GM18517 (cell line): Measurements from ENCODE around the gene SEC14L1.
"Not testable (repeated sequence)": the region's sequence is repeated elsewhere in the genome, so short reads cannot be mapped to it uniquely, and the experiment has no call there.

ENCODE experiments used
- ATAC-seq: cut with Tn5 transposase; IDR thresholded peaks from one replicate; pipeline ENCODE4 v1.9.1; 2021; ENCODE audit warnings: mild to moderate bottlenecking, moderate library complexity; ENCODE audit not compliant: unreplicated experiment

The SEC14L1 gene

GRCh38 chr17:77115947-77116346 lies 24.8 kb upstream of the SEC14L1 start:
- no peak for ATAC-seq

- ATAC-seq = no peak
These were observed 24.4 kb upstream of the SEC14L1 start for GRCh38 chr17:77116371-77116860.

GRCh38 chr17:77117415-77117814 lies 23.4 kb upstream of the SEC14L1 start:
- no peak for ATAC-seq

DNA sequence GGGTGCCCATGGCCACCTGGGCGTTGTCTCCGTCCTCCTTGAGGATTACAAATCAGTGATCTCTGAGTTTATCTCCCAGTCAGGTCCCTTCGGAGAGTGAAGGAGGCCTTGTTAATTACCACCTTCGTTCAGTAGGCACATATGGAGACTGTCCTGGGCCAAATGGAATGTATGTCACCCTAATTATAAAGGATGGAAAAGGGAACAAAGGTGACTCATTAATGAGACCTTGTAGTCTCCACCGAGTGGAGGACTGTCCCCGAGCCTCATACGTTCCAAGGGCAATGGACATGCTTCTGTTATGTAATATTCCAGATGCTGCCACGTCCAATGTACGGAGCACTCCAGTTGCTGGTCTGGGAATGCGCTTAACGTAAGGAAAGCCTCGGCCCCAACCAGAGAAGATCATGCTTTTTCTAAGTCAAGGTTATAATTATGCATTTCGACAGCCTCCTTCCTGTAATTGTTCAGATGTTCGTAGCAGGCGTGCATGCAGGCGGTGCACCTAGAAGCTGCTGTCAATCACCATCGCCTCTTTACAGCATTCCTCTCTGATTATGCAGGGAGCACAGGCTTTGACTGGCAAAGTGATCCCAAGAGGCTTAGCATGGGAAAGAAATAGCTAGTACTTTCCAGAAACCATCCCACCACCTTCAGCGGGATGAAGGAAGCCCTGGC lies 22.4 kb upstream of the SEC14L1 start:
- ATAC-seq = no peak

DNA sequence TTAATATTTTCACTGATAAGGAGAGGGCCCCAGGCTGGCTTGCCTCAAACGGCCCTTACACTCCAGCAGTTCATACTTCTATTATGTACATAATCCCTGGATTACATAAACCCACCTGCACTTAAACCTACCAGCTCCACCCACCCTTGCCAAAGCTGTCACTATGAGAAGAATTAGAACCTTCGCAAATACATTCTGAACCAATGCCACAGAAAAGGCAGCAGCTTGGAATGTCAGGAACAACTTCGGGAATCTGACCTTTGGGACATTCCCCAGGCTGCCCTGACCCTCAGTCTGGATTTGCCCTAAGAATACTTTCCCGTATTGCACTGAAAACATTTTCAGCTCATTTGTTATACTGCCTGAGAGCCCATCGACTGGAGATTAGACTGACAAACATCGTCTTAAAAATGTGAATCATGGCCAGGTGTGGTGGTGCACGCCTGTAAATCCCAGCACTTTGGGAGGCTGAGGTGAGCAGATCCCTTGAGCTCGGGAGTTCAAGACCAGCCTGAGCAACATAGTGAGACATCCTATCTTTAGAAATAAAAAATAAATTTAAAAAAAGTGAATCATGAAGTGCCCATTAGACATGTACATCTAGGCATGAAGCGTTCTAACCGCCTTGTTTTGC lies 21.0 kb upstream of the SEC14L1 start:
- no peak for ATAC-seq

GRCh38 chr17:77120868-77121267 lies 19.9 kb upstream of the SEC14L1 start:
- no peak for ATAC-seq

DNA sequence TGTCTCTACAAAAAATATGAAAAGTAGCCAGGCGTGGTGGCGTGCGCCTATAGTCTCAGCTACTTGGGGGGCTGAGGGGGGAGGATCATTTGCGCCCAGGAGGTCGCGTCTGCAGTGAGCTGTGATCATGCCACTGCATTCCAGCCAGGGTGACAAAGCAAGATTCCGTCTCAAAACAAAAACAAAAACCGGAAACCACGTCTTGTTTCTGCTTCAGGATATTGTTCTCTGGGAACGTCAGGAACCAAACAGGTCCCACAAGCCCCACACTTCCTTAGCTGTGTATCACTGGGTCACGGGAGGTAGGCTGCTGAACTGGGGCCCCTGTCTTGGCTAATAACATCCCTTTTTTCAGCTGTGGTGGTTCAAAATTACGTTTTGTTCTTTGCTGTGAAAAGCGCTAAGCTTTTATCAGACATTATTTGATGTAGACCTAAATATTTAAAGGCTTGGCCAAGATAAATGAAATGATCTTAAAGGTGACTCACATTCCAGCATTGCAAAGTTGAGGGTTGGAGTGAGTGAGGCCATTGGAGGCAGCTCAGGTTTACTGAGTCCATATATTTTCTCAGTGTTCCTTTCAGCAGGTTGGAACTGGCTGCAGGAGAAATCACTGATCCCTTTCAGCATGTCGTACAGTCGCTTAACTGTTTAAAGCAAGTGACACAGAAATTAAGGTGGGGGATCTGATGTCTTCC lies 16.4 kb upstream of the SEC14L1 start:
- ATAC-seq = no peak

GRCh38 chr17:77125432-77125901 lies 15.3 kb upstream of the SEC14L1 start:
- ATAC-seq = no peak

- ATAC-seq = no peak
These were observed 14.2 kb upstream of the SEC14L1 start for GRCh38 chr17:77126519-77126918.

DNA sequence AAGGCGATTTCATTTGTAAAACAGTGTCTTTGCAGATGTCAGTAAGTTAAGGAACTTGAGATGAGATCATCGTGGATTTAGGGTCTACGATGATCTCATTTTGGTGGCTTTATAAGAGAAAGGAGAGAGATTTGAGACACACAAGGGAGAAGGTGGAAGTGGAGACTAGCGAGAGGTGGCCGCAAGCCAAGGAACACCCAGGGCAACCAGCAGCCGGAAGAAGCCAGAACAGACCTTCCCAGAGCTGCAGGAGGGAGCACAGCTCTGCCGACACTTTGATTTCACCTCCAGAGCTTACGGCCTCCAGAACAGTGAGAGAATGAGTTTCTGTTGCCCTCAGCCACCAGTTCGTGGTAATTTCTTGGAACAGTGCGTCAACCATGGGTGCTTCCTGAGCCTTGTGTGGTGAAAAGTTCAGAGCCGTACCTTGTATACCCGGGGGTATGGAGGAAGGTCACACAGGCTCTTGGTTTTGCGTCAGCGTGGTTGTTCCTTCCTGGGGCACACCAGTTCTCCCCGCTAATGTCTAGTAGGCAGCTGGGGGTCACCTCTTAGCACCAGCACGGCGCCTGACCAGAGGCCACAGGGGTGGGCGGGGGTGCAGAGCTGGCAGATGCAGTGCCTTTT lies 12.9 kb upstream of the SEC14L1 start:
- ATAC-seq = no peak

DNA sequence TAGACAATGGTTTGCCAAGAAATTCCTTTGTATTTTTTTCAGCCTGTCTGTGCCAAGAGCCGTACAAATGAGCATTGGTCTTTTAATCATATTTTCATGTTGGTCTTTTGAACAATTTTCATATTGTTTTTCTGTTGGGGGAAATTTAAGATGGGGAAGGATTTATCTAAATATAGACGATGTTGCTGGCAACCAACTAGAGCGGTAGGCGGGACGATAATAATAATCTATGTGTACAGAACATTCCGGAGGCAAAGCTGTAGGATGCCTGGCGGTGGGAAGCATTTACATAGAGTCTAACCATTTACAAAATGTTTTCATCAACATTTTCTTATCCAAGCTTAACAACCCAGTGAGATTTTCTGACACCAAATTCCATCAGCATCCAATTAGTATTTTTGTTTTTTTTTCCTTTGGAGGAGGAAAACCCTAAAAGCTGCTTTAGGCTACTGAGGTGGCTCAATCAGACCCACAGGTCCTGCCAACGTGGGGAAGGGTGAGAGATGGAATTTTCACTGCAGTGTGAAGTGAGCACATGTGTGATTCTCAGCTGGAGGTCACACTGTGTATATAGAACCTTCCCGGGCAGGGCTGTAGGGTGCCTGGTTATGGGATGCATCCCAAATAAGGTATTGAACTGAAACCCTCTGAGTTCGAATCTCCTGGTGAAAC lies 11.7 kb upstream of the SEC14L1 start:
- no peak for ATAC-seq

GRCh38 chr17:77129568-77130301 lies 11.0 kb upstream of the SEC14L1 start:
- ATAC-seq = no peak

- ATAC-seq = no peak
These were observed 10.2 kb upstream of the SEC14L1 start for GRCh38 chr17:77130525-77130924.

DNA sequence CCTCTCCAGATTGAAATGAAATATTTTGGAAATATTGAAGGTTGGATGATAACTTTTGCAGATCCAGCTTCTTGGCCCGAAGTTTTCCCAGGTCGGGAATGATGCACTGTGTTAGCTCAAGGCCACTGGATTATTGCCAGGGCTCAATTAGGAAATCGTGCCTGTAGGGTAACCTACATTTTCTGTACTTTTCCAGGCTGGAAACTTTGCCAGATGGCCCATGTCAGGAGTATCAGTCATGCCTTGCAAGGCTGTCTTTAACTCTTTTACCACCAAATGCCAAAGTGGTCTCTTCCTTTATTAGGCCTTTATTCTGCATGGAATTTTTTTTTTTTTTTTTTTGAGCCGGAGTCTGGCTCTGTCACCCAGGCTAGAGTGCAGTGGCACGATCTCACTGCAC lies 8.9 kb upstream of the SEC14L1 start:
- ATAC-seq = no peak

DNA sequence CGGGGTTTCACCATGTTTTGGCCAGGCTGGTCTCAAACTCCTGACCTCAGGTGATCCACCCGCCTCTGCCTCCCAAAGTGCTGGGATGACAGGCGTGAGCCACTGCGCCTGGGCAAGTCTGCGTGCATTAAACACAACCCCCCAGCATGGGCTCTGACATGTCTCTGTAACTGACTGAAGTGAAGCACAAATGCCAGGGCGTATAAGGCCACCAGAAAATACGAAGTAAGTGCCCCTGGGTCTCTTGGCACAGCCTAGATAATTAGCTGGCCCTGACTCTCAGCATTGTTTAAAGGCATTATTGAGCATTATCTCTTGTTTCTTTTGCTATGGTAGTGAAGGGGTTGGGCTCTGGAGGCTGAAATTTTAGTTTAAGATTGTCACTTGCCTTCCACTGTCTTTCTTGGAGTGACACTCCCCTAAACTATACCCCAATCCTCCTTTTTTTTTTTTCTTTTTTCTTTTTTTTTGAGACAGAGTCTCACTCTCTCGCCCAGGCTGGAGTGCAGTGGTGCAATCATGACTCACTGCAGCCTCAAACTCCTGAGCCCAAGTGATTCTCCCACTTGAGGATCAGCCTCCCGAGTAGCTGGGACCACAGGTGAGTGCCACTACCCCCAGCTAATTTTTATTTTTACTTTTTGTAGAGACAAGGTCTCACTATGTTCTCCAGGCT lies 8.2 kb upstream of the SEC14L1 start:
- ATAC-seq = no peak

DNA sequence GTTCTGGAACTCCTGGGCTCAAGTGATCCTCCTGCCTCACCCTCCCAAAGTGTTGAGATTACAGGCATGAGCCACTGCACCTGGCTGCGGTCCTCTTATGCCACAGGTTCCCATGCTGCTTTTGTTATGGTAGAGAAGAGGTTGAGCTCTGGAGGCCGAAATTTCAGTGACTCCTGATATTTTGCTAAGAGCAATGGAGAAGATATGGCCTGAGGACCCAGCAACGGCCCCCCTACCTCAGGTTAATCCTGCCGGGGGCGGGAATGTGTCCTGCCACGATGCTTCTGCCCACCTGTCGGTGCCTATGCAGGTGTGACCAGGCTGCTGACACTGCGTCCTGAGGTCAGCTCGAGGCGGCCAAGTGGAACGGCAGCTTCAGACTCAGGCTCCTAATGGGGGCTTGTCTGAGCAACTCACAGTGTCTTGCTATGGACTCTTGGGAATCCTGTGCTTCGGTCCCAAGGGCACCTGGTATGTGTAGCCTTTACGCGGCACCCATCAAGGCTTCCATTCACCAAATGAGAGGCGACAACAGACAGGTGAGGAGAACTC lies 7.6 kb upstream of the SEC14L1 start:
- ATAC-seq = no peak

GRCh38 chr17:77136420-77136767 lies 4.4 kb upstream of the SEC14L1 start:
- no peak for ATAC-seq

DNA sequence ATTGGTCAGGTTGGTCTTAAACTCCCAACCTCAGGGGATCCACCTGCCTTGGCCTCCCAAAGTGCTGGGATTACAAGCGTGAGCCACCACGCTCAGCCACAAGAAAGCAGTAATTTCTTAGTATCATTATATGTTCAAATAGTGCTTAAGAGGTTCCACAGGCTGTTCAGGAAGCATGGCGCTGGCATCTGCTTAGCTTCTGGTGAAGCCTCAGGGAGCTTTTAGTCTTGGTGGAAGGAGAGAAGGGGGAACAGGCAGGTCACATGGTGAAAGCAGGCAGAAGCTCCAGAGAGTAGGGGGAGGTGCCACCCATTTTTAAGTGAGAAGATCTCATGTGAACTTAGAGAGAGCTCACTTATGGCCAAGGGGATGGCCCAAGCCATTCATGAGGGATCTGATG lies 3.7 kb upstream of the SEC14L1 start:
- ATAC-seq = no peak

DNA sequence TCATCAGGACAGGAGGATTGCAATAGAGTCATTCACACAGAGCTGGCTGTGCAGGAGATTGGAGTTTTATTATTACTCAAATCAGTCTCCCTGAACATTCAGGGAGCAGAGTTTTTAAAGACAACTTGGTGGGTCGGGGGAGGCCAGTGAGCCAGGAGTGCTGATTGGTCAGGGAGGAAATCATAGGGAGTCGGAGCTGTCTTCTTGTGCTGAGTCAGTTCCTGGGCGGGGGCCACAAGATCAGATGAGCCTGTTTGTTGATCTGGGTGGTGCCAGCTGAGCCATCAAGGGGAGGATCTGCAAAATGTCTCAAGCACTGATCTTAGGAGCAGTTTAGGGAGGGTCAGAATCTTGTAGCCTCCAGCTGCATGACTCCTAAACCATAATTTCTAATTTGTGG lies 2.9 kb upstream of the SEC14L1 start:
- ATAC-seq = not testable (repeated sequence)
